ENCODE data around the gene ABCB10. TPM values are rescaled to one million over a fixed set of nuclear protein-coding genes. Genes with fewer than 3 reads are reported as not detected.
A peak's percentile ranks its signal among the peaks of the same experiment; 100 is the strongest.
"Not testable (repeated sequence)": the region's sequence is repeated elsewhere in the genome, so short reads cannot be mapped to it uniquely, and the experiment has no call there.

ABCB10 gene
- total RNA-seq, 1 donor from 2014 or later = 16.9 TPM

GRCh38 chr1:229572286-229572685 is 13.8 kb upstream of the ABCB10 start:
- no peak for DNase-seq

DNA sequence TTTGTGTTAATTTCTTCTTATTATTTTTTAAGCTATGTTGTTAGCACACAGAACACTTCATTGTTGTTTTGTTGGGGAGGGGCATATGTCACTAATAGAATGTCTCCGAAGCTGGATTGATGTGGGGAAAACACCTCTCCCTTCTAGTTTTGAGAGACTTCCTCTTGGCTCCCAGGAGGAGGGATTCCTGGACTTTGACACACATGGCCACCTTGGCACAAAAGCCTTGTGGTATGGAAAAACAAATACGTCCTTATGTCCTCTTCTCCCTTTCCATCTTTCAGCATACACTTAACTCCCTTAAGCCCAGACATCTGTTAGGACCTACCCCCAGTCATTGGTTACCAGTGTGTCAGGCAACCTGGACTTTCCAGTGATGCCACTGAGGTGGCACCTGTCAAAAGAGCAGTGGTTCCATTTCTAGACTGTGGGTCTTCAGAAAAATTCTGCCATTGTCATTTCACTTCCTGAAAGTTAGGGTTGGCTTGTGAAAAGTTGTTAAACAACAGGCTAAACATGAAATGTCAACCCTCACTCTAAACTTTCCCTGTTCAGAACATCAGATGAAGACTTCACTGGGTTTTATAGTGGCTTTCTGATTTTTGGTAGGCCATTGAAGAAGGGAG is 12.5 kb upstream of the ABCB10 start:
- no peak for DNase-seq

- DNase-seq = no peak
Measured at GRCh38 chr1:229570305-229570704, 11.8 kb upstream of the ABCB10 start.

DNA sequence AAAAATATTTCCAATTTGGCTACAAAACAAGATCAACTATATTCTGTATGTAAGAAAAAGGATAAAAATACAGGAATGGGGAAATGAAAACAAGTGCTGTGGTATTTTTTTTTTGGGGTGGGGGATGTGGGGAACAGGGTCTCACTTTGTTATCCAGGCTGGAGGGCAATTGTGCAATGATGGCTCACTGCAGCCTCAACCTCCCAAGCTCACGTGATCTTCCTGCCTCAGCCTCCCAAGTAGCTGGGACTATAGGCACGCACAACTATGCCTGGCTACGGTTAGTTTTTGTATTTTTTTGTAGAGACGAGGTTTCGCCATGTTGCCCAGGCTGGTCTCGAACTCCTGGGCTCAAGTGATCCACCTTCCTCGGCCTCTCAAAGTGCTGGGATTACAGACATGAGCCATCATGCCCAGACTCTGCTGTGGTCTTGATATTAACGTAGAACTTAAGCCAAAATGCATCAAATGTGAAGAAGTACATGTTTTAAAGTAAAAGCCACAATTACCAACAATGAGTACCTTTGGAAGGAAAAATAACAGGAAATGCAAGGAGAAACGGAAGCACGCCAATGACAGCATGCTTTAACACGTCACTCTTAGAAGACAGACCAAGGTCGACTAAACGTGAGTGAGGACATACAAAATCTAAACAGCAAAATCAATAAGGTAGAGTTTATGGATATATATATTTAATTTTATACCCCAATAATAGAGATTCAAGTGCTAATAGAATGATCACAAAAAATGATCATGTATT is 8.8 kb upstream of the ABCB10 start:
- DNase-seq = no peak

DNA sequence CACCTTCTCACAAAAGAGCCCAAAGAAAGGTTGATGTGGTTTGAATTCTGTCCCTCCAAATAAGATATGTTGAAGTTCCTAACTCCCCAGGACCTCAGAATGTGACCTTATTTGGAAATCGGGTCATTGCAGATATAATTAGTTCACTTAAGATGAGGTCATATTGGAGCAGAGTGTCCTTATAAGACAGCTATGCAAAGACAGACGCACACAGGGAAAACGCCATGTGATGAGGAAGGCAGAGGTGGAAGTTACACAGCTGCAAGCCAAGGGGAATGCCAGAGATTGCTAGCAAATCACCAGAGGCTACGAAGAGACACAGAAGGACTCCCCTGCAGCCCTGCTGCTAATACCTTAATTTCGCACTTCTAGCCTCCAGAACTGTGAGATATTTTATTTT is 5.2 kb upstream of the ABCB10 start:
- DNase-seq = no peak

- DNase-seq = no peak
Measured at GRCh38 chr1:229563241-229563640, 4.7 kb upstream of the ABCB10 start.

DNA sequence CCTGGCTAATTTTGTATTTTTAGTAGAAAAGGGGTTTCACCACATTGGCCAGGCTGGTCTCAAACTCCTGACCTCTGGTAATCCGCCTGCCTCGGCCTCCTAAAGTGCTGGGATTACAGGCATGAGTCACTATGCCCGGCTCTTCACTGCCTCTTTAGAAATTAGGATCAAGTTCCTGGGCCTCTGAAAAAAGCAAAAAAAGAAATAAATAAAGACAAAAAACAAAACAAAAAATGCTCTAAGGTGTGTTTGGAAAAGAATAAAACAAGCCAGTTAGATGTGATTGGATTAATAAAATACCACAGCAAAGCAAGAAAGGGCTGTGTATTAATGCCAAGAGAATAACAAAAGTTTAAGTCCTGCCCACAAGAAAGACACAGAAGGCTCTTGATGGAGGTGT is 4.2 kb upstream of the ABCB10 start:
- no peak for DNase-seq

- no peak for DNase-seq
Measured at GRCh38 chr1:229561141-229561540, 2.6 kb upstream of the ABCB10 start.

DNA sequence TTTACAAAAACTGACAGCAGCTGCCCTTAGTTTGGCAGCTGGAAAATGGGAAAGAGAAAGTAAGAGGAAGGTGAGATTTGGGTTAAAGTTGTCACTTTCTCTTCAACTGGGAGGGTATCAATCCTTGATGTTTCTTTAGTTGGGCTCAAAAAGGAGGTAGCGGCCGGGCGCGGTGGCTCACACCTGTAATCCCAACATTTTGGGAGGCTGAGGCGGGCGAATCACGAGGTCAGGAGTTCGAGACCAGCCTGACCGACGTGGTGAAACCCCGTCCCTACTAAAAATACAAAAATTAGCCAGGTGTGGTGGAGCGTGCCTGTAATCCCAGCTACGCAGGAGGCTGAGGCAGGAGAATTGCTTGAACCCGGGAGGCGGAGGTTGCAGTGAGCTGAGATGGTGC is 1.6 kb upstream of the ABCB10 start:
- not testable (repeated sequence) for DNase-seq

- not testable (repeated sequence) for DNase-seq
Measured at GRCh38 chr1:229559336-229559801, 862 bp upstream of the ABCB10 start.

DNA sequence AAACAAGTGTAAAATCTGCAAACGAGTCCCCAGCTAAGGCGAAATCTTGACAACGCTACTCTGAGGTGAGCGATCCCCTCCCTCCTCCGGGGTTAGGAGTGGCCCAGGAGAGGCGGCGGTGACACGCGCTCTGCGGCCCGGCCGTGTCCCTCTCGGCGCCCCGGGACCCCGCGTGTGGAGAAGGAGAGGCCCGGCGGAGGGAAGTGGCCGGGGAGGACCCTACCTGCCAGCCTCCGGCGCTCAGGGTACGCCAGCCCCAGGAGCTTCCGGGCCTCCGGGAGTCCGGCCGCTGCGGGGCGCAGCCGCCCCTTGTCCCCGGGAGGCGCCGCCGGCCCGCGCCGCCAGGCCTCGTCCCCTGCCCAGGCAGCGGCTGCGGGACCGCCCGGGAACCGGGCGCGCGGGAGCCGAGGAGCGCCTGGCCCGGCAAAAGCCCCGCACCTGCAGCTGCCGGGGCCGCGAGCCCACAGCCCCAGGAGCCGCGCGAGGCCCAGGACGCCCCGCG is 543 bp downstream of the ABCB10 start:
- DNase-seq = no peak

DNA sequence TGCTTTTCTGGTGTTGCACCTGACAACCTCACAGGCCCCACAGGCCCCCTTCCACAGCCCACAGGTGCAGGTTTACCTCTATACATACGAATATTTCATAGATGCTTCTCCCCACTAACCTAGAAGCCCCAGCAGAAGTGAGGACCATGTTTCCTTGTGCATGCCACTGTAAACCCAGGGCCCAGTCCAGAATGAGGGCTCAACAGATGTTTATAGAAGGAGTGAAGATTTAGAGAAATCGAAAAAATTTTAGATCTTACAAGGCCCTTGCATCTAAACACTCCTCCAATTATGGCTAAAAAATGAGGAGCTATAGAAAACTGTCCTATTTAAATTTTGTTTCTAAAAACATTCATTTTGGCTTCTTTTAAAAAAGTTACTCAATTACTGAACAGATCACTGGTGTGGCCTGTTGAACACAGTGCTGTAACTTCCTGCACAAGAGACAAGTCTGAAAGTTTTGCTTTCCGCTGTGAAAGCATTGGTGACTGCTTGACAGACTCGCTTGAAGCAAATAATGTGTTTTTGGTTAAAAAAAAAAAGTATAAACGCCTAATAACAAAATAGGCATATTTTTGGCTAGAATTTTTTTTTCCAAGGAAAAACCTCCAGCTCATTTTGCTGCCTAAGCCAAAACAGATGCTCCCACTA is 1.2 kb downstream of the ABCB10 start:
- DNase-seq = peak; percentile 66

DNA sequence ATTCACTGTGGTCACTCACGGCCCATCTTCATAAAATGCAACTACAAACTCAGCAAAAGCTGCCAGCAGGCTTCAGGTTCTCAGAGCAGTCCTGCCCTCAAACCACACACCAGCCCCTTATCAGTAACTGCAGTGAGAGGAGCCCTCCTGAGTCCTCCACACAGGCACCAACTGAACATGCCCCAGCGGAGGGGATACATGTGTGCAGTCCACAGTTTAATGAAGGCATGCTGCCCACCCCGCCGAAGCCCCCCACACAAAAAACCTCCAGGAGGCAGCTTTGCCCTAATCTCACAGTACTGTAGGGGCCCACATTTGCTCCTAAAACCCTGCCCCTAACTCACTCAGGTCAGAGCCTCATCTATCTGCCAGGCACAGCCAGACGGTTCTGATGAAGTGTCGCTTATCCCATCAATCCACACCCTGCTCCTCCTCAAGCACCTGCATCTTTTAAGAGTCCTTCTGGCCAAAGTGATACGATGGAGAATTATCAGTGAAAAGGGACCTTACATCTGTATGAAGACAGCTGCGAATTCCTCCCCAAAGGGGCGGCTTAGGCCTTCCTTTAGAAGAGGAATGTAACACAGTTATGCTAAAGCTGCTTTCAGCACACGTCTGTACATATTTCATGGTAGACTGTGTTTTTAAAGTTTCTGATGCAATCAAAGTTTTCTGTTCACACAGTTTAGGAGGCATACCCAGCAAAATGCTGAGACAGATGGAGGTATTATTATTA is 3.5 kb downstream of the ABCB10 start:
- no peak for DNase-seq

GRCh38 chr1:229553621-229554130 is 4.8 kb downstream of the ABCB10 start:
- DNase-seq = no peak

DNA sequence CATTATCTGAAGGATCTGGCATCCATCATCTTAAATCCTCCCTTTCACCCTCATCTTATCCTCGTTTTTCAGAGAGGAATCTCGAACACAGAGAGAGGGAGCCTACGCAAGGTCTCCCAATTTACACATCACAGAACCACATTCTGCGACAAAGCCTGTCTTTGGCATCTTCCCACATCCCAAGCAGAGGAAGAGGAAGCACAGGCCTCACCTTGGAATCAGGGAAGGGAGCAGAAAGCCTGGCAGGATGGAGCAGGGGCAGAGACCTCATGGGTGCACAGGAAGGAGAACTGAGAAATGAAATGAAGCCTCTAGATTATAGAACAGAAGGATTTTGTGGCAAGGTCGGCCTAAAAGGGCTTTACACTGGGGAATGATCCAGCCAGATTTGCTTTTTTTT is 5.8 kb downstream of the ABCB10 start:
- DNase-seq = no peak

GRCh38 chr1:229550812-229551567 is 7.5 kb downstream of the ABCB10 start:
- no peak for DNase-seq

DNA sequence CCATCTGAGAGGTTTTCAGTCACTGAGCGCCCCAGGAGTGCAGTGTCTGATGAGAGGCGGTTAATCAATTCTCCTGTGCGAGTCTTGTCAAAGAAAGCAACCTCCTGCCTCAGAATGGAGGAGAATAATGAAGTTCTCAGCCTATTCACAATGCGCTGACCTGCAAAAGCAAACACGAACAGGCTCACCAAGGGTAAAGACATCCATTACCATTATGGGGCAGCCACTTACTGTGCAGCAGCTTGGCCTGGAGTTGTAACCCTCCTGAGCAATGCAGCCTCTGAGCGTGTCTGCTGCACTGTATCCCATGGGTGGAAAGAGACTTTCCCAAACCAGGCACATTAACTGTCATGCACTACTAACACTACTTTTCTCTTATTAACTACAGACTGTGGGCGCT is 11.0 kb downstream of the ABCB10 start:
- DNase-seq = no peak

GRCh38 chr1:229544587-229544986 is 13.9 kb downstream of the ABCB10 start:
- no peak for DNase-seq

DNA sequence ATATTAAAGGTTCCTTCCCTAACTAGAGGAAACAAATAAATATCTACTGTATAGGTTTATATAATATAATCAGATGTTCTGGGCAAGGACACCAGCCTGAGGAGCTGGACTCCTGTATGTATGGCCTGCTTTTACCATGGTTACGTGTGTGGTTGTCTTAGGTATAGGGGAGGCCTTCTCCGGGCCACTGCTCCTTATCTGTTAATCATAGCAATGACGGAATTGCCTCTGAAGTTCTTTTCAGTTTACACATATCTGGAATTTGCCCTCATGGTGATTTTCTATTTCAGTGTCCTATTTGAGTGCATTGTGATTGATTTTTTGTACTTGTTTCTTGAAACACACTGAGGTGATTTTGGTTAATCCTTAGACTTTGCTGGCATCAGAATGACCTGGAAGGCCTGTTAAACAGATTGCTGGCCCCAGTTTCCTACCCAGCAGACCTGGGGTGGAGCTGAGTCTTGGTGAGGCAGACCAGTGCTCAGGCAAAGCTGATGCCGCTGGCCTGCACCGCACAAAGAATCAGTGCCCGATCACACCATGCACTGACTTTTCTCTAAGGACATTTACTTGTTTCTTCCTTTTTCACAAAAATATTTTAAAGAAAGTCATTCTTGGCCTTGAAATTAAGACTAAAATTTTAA is 18.5 kb downstream of the ABCB10 start:
- no peak for DNase-seq

DNA sequence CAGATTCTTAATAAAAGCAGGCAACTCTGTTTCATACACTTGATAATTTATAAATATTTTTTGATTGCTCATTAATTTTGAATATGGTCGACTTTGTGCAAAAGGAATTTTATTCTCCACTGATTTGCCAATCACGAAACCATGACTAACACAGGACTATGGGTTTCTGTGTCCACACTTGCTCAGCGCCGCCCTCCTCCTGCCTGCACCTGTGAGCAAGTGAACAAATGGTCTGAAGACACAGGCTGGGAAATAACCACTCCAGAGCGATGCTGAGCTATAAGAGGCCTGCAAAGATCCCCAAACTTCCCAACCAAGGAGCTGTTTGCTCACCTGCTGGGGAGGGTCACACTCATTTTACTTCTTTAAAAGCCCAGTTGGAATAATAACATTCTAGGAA is 19.6 kb downstream of the ABCB10 start:
- DNase-seq = no peak

GRCh38 chr1:229537894-229538293 is 20.6 kb downstream of the ABCB10 start:
- DNase-seq = no peak

Data from skin of body (tissue), 2 donors.